DMS114 treated with DMSO at 0.1 percent for 48 hours (cell line): ENCODE data around the gene TRAPPC2L.

ENCODE experiments used
- DNase-seq: peaks from one replicate; lab custom pipeline; 2025; ENCODE audit not compliant: unreplicated experiment; lab: John Stamatoyannopoulos, UW

Gene TRAPPC2L

DNA sequence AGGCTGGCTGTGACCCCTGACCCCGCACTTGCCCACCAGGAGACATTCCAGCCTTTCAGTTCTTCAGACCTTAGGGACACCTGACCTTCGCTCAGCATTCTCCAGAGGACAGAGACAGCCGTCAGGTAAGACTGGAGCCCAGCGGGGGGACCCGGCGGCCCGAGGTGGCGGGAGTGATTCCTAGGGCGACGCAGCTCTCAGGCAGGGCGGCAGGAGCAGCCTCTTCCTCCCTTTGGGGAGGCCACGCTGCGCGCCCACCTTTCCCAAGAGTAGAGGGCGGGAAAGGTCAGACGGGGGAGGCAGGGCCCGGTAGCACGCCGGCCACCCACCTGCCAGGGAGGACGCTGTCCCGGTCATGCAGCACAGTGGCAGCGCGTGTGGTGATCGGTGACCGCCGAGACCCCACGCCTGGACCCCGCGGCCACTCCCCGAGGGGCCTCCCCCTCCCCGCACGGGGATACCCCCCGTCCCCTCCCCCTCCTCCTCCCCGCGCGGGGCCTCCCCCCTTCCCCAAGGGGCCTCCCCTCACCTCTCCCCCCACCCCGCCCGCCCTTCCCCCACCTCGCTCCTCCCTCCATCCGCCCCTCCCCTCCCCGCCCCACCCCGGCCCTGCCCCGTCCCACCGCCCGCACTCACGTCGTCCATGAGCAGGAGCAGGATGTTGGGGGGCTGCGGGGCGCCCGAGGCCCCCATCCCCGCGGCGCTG lies 652 bp upstream of the TRAPPC2L start:
- DNase-seq, result no peak

GRCh38 chr16:88857728-88858339 lies 907 bp downstream of the TRAPPC2L start:
- DNase-seq, result peak; percentile 31

GRCh38 chr16:88859381-88860091 lies 2.6 kb downstream of the TRAPPC2L start:
- DNase-seq, result no peak

DNA sequence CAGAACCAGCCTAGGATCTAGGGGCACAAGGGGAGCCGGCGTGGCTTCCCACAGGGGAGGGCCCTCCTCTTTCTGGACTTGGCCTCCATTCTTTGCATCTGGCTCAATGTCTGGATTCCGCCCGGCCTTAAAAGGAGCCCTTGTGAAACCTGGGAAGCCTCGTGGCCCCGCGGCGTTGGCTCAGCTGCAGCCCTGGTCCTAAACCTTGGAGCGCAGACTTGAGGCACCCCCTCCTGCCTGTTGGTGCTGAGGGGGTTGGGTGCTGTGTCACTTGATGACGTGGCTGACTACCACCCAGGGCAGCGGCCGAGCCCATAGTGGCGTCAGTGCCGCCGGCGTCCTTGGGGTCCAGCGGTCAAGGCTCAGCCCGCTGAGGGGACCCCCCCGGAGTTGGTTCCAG lies 4.4 kb downstream of the TRAPPC2L start:
- no peak for DNase-seq

- DNase-seq, result no peak
Observed at GRCh38 chr16:88862968-88863367, 6.0 kb downstream of the TRAPPC2L start.

GRCh38 chr16:88863426-88863825 lies 6.5 kb downstream of the TRAPPC2L start:
- no peak for DNase-seq

DNA sequence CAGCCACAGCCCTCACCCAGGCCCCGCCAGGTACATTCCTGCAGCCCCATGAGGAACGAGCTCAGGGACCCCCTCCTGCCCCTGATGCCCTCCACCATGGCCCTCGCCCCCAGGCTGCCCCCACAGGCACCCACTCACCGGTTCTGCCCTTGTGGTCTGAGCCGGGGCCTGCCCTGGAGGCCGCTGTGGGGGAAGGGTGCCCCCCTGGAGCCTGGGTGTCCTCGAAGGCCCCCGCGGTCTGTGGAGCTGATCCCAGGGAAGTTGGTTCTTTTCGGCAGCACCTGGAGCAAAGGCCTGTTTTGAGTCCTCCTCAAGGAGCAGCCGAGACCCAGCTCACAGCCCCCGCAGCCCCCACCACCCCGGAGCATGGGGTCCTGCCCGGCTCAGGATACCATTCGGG lies 7.2 kb downstream of the TRAPPC2L start:
- no peak for DNase-seq

DNA sequence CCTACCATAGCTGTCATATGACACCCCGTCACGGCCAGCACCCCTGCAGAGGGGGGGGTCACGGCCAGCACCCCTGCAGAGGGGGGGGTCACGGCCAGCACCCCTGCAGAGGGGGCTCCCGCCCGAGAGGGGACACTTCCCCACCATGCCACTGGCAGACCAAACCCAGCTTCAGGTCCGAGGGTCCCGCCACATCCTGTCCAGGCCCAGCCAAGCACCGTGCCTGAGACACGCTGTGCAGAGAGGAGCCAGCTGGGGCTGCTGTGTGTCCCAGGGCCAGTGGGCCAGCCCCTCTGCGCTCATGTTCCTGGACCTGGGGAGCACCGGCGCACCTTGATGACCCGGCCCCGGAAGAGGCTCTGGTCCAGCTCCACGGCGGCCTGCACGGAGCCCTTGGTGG lies 7.6 kb downstream of the TRAPPC2L start:
- DNase-seq, result no peak

DNA sequence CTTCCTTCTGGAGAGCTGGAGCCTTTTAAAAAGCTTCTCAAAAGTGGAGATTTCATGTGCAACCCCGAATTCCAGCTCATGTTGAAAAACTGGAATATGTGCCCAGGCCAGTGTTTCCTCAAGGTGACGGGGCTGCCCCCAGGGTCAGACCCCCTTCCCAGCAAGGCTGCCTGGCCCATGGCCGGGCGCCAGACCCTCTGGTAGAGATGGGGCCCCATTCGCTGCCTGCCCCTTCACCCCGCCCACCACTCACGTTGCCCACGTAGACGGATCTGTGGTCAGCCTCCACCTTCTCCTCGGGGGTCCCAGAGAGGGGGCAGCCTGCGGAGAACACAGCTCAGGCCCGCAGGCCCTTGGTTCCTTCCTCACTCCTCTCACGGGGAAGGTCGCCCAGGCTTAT lies 8.4 kb downstream of the TRAPPC2L start:
- DNase-seq, result no peak

- DNase-seq, result no peak
Observed at GRCh38 chr16:88865742-88866141, 8.8 kb downstream of the TRAPPC2L start.

- DNase-seq, result no peak
Observed at GRCh38 chr16:88866151-88866920, 9.4 kb downstream of the TRAPPC2L start, which contains the start of gene PABPN1L. PABPN1L (minus strand) TSS chr16:88866660; CDS start chr16:88866606, 54 bp downstream.

DNA sequence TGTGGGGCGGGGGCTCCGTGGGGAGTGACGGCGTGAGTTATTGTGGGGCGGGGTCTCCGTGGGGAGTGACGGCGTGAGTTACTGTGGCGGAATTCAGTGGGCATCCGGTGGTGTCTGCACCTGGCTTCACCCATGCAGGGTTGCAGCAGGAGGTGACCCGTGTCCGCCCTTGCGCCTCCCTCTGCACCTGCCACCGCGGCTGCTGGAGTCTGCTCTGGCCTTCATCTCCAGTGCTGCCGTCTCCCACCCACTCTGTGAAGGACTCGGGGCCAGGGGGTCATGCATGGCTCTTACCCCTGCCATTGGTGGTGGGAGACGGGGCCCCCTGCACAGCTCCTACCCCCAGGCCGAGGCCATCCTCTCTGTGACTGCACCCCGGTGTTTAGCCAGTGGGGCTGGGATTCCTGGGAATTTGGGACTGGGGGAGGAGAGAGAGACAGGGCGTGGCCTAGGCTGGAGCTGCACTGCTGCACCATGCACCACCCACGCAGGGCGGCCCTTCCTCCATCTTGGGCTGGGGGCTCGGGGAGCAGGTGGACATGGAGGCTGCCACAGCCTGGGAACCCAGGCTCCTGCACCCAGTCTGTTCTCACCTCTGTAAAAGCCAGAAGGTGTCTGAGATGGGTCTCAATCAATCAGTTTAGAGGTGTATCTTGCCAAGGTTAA lies 10.8 kb downstream of the TRAPPC2L start:
- DNase-seq, result no peak

GRCh38 chr16:88868974-88869672 lies 12.2 kb downstream of the TRAPPC2L start:
- DNase-seq, result no peak

DNA sequence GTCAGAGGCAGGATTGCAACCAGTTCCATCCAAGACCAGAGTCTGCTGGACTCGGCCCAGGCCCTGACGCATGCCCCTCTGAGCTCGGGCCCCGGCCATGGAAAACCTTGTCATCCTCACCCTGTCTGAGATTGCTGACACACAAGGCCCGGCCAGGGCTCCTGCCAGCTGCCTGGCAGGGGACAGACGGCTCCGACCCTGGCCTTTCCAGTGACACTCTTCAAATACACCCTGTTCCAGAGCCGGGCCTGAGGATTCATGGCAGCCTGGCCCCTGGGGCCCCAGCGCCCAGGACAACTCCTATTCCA lies 12.7 kb downstream of the TRAPPC2L start:
- DNase-seq, result no peak

DNA sequence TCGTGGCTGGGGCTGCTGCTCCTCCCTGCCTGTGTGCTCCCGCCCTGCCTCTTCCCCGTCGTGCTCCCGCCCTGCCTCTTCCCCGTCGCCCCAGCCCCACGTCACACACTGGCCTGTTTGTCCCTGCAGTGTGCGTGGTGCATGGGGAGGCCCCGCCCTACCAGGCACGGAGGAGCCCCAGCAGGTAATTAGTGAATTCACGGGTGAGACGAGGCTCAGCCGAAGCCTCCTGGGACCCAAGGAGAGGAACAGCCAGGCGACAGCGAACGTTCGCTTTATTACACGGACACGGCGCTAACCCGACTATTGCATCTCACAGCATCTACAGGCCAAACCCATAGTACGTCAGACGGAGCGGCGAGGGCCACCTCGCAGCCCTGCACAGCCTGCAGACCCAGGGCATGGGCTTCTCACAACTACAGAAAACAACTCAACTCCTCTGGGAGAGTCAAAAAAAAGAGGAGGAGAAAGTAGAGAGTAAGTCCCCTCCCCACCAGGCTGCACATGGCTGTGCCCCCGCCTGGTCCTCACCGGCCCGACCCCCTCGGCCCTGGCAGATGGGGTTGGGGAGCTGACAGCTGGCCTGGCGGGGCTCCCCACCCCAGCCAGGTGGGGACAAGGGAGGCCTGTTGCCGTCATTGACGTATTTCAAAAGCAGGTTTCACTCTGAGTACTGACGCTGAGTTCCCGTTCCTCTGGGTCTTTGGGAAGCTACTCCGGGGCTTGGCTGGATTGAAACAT lies 13.9 kb downstream of the TRAPPC2L start:
- no peak for DNase-seq

GRCh38 chr16:88871349-88871702 lies 14.4 kb downstream of the TRAPPC2L start:
- DNase-seq, result no peak

DNA sequence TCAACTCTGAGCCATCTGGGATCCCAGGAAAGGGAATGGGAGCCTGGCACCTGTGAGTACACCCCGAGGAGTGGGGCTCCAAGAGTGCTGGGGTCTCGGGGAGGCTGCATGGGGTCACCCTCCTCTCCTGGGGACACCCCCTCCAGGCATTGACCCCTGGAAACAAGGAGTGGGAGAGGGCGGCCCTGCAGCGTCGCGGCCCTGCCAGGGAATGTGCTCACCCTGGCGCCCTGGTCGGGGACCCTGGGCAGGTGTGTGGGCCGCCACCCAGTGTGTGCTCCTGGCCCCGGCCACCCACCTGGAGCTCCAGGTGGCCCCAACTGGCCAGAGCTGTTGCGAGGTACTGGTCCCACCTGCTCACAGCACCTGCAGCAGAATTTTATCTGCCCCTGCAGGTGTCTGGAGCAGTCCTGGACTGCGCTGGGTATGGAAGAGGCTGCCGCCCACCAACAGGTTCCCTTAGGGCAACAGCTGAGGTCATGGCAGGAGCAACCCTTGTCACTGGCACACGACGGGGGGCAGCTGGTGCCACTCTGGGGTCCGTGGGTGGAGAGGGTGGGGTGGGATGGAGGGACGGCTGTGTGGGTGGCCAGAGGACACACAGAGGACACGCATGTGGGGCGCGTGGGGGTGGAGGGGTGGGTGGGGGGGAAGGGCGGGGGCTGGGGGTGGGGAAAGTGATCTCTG lies 14.9 kb downstream of the TRAPPC2L start:
- DNase-seq, result no peak

DNA sequence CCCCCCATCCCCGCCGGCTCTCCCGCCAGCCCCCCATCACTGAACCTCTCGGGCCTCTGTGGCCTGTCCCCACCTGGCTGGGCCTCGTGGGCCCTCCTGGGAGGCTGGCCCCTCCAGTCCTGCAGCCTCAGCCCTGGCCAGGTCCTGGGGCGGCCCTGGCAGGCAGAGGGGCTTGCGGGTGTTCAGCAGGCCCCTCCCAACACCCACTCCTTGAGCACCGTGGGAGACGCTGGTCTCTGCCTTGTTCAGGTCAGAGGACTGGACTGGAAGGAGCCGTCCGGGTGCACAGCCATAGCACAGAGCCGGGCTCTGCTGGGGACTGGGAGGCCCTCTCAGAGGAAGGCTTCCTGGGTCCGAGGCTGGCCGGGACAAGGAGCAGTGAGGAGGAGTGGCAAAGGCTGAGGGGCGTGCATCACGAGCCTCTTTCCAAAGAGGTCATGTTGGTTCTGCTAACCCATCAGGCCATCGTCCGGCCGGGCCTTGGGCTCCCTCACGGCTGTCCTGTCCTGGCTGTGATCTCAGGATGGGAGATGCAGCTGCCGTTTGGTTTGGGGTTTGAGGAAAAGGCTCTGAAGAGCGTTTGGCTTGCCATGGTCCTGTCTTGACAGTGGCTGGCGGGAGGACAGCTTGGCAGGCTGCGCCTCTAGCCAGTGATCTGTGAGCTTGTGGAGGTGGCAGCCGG lies 15.9 kb downstream of the TRAPPC2L start:
- DNase-seq, result no peak
